Measurements from ENCODE around the gene ARHGAP19. TPM values are rescaled to one million over a fixed set of nuclear protein-coding genes. Genes with fewer than 3 reads are reported as not detected.
A peak's percentile ranks its signal among the peaks of the same experiment; 100 is the strongest.

Gene ARHGAP19
- total and polyA plus RNA-seq, 2 donors (not counting 3 experiments of a cell fraction or from before 2014, with no cell fraction given) = 6.8 to 20.0 TPM

DNA sequence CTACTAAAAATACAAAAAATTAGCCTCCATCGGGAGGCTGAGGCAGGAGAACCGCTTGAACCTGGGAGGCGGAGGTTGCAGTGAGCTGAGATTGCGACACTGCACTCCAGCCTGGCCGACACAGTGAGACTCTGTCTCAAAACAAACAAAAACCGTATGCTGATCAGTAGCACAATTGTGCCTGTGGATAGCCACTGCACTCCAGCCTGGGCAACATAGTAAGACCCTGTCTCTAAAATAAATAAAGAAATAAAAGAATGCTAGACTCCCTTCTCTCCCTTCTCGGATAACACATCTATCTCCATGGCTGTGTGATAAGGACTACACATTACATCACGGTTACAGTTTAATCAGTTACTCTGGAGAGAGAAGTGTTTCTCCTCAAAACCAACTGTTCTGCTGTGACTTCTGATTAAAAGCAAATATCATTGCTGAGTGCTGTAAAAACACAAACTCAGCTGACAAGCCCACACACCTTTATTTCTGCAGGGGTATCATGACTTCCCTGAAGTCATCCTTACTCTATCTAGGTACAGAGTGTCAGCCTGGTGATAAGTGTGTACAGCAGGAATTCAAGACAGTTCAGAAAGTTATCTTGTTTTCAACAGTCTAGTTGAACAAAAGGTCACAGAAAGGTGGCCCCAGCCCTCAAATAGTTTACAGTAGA lies 5.3 kb upstream of the ARHGAP19 start:
- Histone ChIP-seq H2AFZ (ENCODE audit: low read depth, low read length) (no peak overlapping the region), H4K20me1 (replicated peaks; ENCODE audit: control insufficient read depth, extremely low read depth, insufficient read depth, low read length) (no peaks in the 10 kb centered on the region), H3K9me3 (replicated peaks; ENCODE audit: control insufficient read depth, insufficient read depth, low read length) (no peaks in the 10 kb centered on the region), H3K9me1 (replicated peaks; ENCODE audit: control insufficient read depth, extremely low read depth, insufficient read depth, low read length) (no peaks in the 10 kb centered on the region), H3K79me2 (ENCODE audit: control insufficient read depth, insufficient read depth, low read length) (no peaks in the 10 kb centered on the region), H3K27ac (ENCODE audit: insufficient read depth, low read depth, low read length) (no peak overlapping the region), H3K9ac (replicated peaks; ENCODE audit: extremely low read depth, insufficient read depth, low read length) (no peak overlapping the region), H3K36me3 (ENCODE audit: control insufficient read depth in 2 of 2, extremely low read depth in 1 of 2, insufficient read depth in 2 of 2, low read length in 2 of 2) (no peaks in the 10 kb centered on the region), H3K4me3 (replicated peaks in 1 of 3; ENCODE audit: insufficient read depth in 1 of 3, low read depth in 1 of 3, low read length in 3 of 3) (no peak overlapping the region), H3K27me3 (ENCODE audit: control insufficient read depth in 2 of 2, insufficient read depth in 2 of 2, low read length in 2 of 2) (no peaks in the 10 kb centered on the region), H3K4me1 (ENCODE audit: control insufficient read depth, extremely low read depth, insufficient read depth, low read length) (no peaks in the 10 kb centered on the region), H3K4me2 (ENCODE audit: insufficient read depth, low read length) (no peak overlapping the region)
- ChIA-PET POLR2A (no interaction called here), CTCF (interaction anchor here (1.0 kb wide), 1 partner anchor 19 kb away, joined by 3 read pairs; no protein-coding TSS in a partner anchor)
- FAIRE-seq (peak; percentile 43), DNase-seq (ENCODE audit: low read depth, low spot score) (no peak)
- dilution Hi-C loops (cut with MboI; ENCODE audit: extremely low pct_ligation_motif_present, low sequenced_read_pairs) (no loop called here), intact Hi-C loops (cut with micrococcal nuclease) (no loop called here)
- BruUV-seq (replicated peaks) = no TSS peak
- TF ChIP-seq, protein P1, sequence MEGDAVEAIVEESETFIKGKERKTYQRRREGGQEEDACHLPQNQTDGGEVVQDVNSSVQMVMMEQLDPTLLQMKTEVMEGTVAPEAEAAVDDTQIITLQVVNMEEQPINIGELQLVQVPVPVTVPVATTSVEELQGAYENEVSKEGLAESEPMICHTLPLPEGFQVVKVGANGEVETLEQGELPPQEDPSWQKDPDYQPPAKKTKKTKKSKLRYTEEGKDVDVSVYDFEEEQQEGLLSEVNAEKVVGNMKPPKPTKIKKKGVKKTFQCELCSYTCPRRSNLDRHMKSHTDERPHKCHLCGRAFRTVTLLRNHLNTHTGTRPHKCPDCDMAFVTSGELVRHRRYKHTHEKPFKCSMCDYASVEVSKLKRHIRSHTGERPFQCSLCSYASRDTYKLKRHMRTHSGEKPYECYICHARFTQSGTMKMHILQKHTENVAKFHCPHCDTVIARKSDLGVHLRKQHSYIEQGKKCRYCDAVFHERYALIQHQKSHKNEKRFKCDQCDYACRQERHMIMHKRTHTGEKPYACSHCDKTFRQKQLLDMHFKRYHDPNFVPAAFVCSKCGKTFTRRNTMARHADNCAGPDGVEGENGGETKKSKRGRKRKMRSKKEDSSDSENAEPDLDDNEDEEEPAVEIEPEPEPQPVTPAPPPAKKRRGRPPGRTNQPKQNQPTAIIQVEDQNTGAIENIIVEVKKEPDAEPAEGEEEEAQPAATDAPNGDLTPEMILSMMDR (IDR thresholded peaks at IDR 0.05; ENCODE audit: extremely low read depth in 1 of 2, insufficient read depth in 1 of 2, low read depth in 1 of 2, low read length in 2 of 2) = no peak
- TF ChIP-seq FOS (IDR thresholded peaks at IDR 0.05; ENCODE audit: borderline replicate concordance, insufficient read depth, low read length) (no peak), MYC (IDR thresholded peaks at IDR 0.05; ENCODE audit: low read depth, low read length) (no peak), JUN (IDR thresholded peaks at IDR 0.05; ENCODE audit: borderline replicate concordance, insufficient read depth, insufficient read length, low read depth) (no peak), GATA2 (IDR thresholded peaks at IDR 0.05; ENCODE audit: insufficient read depth, insufficient read length, low read depth, low read length) (no peak), POLR2AphosphoS5 (IDR thresholded peaks at IDR 0.05; ENCODE audit: insufficient read depth, low read depth, low read length) (no peak), EZH2 (IDR thresholded peaks at IDR 0.05; ENCODE audit: borderline replicate concordance, low read depth, low read length, severe bottlenecking) (no peak), POLR2A (IDR thresholded peaks at IDR 0.05; ENCODE audit: low read depth, low read length) (no peak)
- TF ChIP-seq, protein P2, sequence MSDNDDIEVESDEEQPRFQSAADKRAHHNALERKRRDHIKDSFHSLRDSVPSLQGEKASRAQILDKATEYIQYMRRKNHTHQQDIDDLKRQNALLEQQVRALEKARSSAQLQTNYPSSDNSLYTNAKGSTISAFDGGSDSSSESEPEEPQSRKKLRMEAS (IDR thresholded peaks at IDR 0.05; ENCODE audit: insufficient read depth, insufficient read length) = no peak

Measured in endothelial cell of umbilical vein (primary cell).